AG08396 (cell line): ENCODE measurements around the gene MXRA5.
A peak's percentile ranks its signal among the peaks of the same experiment; 100 is the strongest.
"Not testable (repeated sequence)": the region's sequence is repeated elsewhere in the genome, so short reads cannot be mapped to it uniquely, and the experiment has no call there.

ENCODE experiments used
- DNase-seq: peaks from one replicate; pipeline ENCODE4 v3.0.0; 2012; ENCODE audit warnings: low spot score, mixed read lengths

The MXRA5 gene

DNA sequence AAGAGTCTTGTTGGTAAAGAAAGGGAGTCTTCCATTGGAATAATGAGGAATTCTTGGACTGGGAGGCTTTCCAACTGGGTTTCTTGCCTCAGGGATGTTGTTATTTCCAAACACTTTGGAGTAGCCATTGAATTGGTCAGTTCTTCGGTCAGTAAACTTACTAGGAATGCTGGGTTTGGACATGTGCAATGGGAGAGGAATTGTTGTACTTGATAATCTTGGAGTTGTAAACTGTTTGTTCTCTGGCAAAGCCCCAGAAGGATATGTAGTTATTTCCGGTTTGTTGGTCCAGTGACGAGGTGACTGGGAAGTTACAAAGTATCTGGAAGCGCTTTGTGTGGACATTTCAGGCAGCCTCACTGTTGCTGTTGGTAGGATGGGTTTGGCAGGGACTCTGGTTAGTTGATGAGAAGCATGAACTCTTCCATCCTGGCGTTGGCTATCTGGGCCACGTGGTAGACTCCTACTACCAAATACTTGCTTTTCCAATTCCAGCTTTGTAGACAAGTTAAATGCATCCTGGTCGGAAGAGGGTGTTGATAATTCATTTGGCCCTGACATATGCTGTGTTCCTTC is 25.9 kb downstream of the MXRA5 start:
- DNase-seq: peak; percentile 34

- DNase-seq: no peak
Observed at GRCh38 chrX:3317191-3317718, 29.2 kb downstream of the MXRA5 start.

DNA sequence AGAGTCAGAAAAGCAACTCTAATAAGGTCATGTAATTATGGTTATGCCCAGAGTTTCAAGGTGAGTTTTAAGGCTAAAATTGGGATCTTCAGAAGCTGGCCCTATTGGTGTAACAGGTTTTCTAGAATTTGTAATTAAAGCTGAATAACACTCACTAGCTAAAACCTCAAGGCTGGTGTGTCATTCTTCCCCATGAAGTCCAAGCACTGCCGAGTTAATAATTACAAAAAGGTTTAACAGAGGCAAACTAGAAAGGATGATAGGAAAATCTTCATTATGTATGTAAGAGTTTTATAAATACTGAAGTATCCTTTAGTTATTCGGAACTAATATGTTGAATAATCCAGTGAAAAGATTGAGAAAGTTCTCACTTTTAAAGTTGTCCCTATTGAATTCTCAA is 34.3 kb downstream of the MXRA5 start:
- DNase-seq: no peak

- no peak for DNase-seq
Observed at GRCh38 chrX:3307881-3308280, 38.6 kb downstream of the MXRA5 start.

- no peak for DNase-seq
Observed at GRCh38 chrX:3299636-3300035, 46.8 kb downstream of the MXRA5 start.

- DNase-seq: no peak
Observed at GRCh38 chrX:3295731-3296130, 50.7 kb downstream of the MXRA5 start.

DNA sequence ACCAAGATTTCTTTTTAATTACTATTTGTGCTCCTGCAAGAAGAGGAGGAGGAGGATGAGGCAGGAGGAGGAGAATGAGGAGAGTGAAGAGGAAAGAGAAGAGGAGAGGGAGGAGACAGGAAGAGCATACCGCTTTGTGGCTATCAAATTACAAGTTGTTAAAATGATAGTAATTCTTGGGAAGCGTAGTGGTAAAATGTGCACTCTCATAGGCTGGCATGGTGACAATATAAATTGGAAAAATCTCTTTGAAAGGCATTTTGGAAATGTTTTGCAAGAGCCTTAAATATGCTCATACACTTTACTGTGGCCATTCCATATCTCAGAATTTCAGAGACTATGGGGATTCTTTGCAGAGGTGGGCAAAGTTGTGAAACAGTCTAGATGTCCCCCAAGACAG is 53.2 kb downstream of the MXRA5 start:
- DNase-seq: no peak

- DNase-seq: no peak
Observed at GRCh38 chrX:3290561-3290960, 55.9 kb downstream of the MXRA5 start.

- no peak for DNase-seq
Observed at GRCh38 chrX:3286196-3286945, 60.1 kb downstream of the MXRA5 start.

DNA sequence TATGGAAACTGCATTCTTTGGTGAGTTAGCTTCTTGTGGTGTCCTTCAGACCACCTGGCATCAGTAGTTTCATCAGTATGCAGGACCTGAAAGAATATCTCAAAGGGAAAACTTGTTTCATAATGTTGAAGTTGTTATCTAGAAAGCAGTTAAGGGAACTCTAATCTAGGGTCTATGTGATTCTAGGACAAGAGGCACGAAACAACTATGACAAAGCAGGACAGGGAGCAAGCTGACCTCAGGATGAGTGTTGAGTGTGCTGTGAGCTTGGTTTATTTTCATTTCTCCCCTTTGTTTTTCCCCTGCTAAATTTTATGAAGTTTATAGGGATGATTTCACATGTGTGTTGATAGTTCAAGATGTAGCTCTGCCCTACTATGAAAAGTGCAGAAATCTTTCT is 65.7 kb downstream of the MXRA5 start:
- no peak for DNase-seq

GRCh38 chrX:3273668-3274067 is 72.8 kb downstream of the MXRA5 start:
- DNase-seq: not testable (repeated sequence)

DNA sequence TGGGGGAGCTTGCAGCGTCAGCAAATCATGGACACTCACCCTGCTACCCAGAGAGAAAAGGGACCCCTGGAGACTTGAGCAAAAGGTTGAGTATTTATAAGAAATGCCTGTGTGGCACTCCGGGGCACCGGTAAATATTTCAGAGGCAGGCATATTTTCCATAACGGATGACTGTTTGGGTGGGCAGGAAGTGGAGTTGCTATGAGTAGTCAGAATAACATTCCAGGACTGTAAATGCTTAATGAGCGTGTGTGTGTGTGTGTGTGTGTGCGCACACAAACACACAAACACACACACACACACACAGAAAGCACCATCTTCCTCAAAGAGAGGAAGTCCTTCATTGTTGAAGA is 74.6 kb downstream of the MXRA5 start:
- DNase-seq: peak; percentile 18

GRCh38 chrX:3271183-3271833 is 75.1 kb downstream of the MXRA5 start:
- DNase-seq: no peak

- DNase-seq: no peak
Observed at GRCh38 chrX:3268829-3269228, 77.6 kb downstream of the MXRA5 start.

DNA sequence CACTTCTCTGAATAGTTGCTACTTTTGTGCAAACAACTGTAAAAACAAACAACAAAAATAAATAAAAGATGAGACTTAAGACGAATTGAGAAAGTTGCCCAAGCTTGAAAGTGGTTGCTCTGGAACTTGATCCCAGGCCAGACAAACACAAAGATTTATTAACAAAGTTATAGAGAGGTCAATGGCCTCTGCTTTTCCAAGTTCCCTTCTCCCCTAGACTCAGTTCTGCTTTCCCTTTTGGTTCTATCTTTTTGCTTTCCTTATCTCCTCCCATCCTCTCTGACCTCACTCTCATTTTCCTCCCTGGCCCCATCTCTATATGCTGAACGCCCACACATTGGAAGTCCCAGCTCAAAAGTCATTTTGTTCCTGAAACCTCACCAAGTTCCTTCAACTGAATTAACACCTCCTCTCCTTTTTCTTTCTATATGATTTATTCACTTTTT is 82.7 kb downstream of the MXRA5 start:
- DNase-seq: no peak

DNA sequence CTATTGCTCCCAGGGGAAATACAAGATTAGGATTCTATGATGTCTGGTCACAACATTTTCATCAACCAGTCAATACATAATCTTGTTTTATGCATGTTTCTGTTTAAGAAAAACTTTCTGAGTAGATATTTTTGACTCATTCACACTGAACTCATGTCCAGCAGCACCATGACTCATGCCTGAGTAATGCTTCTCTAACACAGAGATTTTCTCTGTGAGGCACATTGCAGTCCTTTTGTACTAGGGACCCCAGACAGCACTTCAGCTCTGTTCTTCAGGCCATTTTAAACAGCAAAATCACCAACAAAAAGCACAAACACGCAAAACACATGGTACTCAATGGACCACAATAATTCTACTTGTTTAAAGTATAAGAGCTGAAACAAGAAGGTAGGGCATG is 83.6 kb downstream of the MXRA5 start:
- peak; percentile 31 for DNase-seq
